ENCODE results near the gene SPATA21.
"Not testable (repeated sequence)": the region's sequence is repeated elsewhere in the genome, so short reads cannot be mapped to it uniquely, and the experiment has no call there.

Gene SPATA21

DNA sequence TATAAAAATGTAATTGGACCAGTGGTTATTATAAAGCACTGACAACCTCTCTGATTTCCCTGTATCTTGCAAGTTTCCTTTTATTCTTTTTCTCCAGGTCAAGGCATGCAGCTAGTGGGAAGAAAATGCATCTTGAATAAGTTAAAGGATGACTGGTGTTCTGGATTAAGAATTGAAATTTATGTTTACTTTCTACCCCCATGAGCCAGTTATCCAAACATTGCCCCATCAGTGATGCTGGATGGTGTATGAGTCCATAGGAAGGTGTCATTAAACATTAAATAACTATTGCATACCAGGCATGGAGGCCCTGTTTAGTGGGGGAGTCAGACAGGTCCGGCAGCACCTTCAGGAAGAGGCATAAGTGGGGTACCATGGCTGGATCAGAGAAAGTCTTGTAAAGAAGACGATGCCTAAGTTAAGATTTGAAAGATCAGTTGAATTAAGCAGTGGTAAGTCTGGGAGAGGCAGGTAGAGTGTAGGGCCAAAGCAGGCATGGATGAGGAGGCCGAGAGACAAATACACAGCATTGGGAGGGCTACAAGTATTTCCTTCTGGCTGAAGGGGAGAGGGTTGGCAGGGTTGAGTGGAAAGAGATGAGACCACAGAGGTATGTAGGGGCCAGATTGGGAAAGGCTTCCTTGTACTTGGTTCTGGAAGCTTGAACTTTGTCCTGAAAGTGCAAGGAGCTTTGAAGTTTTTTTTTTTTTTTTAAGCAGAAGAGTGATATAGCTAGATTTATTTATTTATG, 64.5 kb downstream of the SPATA21 start:
- DNase-seq (ENCODE audit: low read depth), result no peak
- TF ChIP-seq CTCF (conservative IDR thresholded peaks at IDR 0.05; ENCODE audit: control insufficient read depth, insufficient read depth, low read depth, low read length), result no peak
- no peak overlapping the region for H3K4me3 ChIP-seq (ENCODE audit: control insufficient read depth, low read depth, low read length)

GRCh38 chr1:16371725-16372124, 65.5 kb downstream of the SPATA21 start:
- H3K4me3 ChIP-seq (ENCODE audit: control insufficient read depth, low read depth, low read length), result no peak overlapping the region
- TF ChIP-seq CTCF (conservative IDR thresholded peaks at IDR 0.05; ENCODE audit: control insufficient read depth, insufficient read depth, low read depth, low read length), result no peak
- DNase-seq (ENCODE audit: low read depth), result no peak

DNA sequence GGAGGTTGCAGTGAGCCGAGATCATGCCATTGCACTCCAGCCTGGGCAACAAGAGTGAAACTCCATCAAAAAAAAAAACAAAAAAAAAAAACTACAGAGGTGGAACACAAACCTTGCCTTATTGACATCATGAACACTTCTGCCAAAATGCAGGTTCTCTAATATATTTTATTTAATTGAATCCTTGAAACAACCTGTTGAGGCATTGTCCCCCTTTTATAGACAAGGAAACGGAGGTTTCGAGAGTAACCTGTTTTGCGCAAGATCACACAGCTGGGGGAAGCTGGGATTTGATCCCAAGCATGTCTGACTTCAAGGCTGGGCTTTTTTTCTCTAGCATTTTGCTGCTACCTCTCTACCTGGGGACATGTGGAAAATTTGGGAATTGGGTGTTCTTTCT, 67.4 kb downstream of the SPATA21 start:
- TF ChIP-seq CTCF (conservative IDR thresholded peaks at IDR 0.05; ENCODE audit: control insufficient read depth, insufficient read depth, low read depth, low read length), result no peak
- no peak for DNase-seq (ENCODE audit: low read depth)
- H3K4me3 ChIP-seq (ENCODE audit: control insufficient read depth, low read depth, low read length), result no peak overlapping the region

GRCh38 chr1:16367968-16368890, 69.0 kb downstream of the SPATA21 start:
- peak overlapping the region; percentile 74 for H3K4me3 ChIP-seq (ENCODE audit: control insufficient read depth, low read depth, low read length)
- DNase-seq (ENCODE audit: low read depth), result no peak
- no peak for TF ChIP-seq CTCF (conservative IDR thresholded peaks at IDR 0.05; ENCODE audit: control insufficient read depth, insufficient read depth, low read depth, low read length)

DNA sequence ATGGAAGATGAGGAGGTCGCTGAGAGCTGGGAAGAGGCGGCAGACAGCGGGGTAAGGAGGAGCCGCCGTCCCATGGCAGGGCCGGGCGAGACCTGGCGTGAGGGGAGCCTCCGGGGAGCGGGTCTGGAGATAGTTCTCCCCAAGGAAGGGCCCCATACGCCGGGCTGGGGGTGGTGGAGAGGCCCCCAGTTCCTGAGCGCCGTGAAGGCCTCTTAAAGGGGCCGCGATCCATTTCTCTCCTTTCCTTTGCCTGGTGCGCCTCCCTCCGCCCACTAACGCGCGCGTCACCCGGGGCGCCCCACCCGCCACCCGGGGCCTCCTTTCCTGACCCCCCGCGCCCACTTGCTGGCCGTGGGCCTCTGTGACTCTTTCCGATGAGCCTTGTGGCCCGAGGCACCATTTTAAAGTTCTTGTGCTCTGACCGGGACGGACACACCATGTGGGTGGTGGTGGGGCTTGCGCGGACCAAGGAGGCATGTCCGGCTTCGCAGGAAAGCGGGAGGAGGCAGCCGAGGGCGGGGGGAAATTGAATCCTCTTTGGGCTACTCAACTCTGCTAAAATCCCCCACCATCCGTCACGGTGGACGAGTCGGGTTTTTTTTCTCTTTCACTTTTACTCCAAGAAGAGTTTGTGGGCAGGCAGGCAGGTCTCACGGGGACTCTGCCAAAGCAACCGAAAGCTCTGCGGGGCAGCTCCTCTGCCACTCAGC, 69.8 kb downstream of the SPATA21 start:
- TF ChIP-seq CTCF (conservative IDR thresholded peaks at IDR 0.05; ENCODE audit: control insufficient read depth, insufficient read depth, low read depth, low read length), result no peak
- peak; percentile 76 for DNase-seq (ENCODE audit: low read depth)
- peak overlapping the region; percentile 74 for H3K4me3 ChIP-seq (ENCODE audit: control insufficient read depth, low read depth, low read length)

- TF ChIP-seq CTCF (conservative IDR thresholded peaks at IDR 0.05; ENCODE audit: control insufficient read depth, insufficient read depth, low read depth, low read length), result no peak
- H3K4me3 ChIP-seq (ENCODE audit: control insufficient read depth, low read depth, low read length), result peak within 1 kb of the TSS; percentile 74
- peak; percentile 99 for DNase-seq (ENCODE audit: low read depth)
Measured at GRCh38 chr1:16366722-16367257, 70.4 kb downstream of the SPATA21 start, which contains the start of gene SZRD1. Gene SZRD1, plus strand, starts transcription at chr1:16367242. Its CDS starts 16 bp downstream, at chr1:16367258.

- not testable (repeated sequence) for DNase-seq (ENCODE audit: low read depth); H3K4me3 ChIP-seq (ENCODE audit: control insufficient read depth, low read depth, low read length)
Measured at GRCh38 chr1:16365146-16365498, 72.1 kb downstream of the SPATA21 start.
